Neural progenitor cell (in vitro differentiated cells): ENCODE measurements around the gene APOC3.

Experiments used
- CTCF ChIP-seq: fragments of 200-600 bp; sonication (generic); IDR thresholded peaks from 2 replicates; pipeline ENCODE4 v1.5.1; 2017; ENCODE audit warnings: antibody characterized with exemption, mild to moderate bottlenecking
- EZH2 ChIP-seq: fragments of 200-600 bp; sonication (generic); IDR thresholded peaks from 2 replicates; pipeline ENCODE4 v1.6.1; 2017; ENCODE audit warnings: antibody characterized with exemption, mild to moderate bottlenecking, moderate library complexity
- EZH2phosphoT487 ChIP-seq: fragments of 200-600 bp; sonication (generic); IDR thresholded peaks from 2 replicates; pipeline ENCODE4 v1.6.1; 2017; ENCODE audit warnings: antibody characterized with exemption

GRCh38 chr11:116875194-116875593 is 45.5 kb downstream of the APOC3 start:
- TF ChIP-seq CTCF: no peak
- TF ChIP-seq EZH2phosphoT487: no peak
- TF ChIP-seq EZH2: no peak
